Transverse colon (tissue), 3 donors: Measurements from ENCODE around the gene ELMO3.

Experiments used
- CTCF ChIP-seq, 5 experiments: fragments of 200-600 bp in 3 of 5; fragments of 450-650 bp in 2 of 5; sonication (generic) in 3 of 5; IDR thresholded peaks; 1 replicate in 2 of 5; 2 replicates in 3 of 5; pipeline ENCODE4 v1.5.1; 2016 to 2017; ENCODE audit warnings: antibody characterized with exemption in 5 of 5, inconsistent platforms in 3 of 5, mild to moderate bottlenecking in 2 of 5, moderate library complexity in 1 of 5
- EP300 ChIP-seq: sonication (generic); formaldehyde crosslinking; IDR thresholded peaks from one replicate; pipeline ENCODE4 v1.6.1; 2017; ENCODE audit warnings: antibody characterized with exemption, low read depth
- POLR2A ChIP-seq: fragments of 450-650 bp; IDR thresholded peaks from one replicate; pipeline ENCODE4 v1.6.1; 2016; ENCODE audit warnings: antibody characterized with exemption, mild to moderate bottlenecking, moderate library complexity

DNA sequence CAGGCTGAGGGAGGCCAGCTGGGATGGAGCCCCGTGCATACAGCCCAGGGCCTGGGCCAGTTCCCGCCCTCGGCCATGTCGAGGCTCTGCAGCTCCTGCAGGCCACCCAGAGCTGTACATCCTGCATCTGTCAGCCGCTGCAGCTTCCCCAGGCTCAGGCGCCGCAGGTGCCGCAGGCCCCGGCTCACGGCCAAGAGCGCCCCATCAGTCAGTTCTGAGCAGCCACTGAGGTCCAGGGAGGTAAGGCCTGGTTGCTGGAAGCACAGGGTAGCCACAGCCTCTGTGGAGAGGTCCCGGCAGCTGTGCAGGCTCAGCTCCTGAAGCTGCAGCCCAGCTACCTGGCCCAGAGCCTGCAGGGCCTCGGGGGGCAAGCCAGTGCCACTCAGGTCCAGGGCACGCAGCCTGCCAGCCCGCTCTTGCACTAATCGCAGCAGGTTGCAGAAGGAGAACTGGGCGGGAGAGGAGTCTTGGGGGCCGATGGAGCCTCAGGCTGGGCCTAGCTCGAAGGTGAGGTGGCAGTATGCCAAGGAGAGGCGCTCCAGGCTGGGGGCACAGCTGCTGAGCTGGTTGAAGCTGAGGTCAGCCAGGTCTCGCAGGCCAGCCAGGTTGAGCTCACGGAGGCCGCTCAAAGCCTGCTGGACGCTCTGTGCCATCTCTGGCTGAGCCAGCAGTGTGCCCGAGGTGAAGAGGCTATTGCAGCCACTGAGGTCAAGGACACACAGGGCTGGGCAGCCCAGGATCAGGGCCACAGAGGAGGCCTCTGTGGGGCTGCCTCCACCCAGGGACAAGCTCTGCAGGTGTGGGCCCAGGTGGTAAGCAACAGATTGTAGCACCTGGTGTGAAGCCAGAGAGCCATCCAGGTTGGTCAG is 11.4 kb downstream of the ELMO3 start:
- TF ChIP-seq CTCF (IDR thresholded peaks at IDR 0.05) (no peak), EP300 (no peak), POLR2A (no peak)
